NCI-H2196 (cell line): Measurements from ENCODE around the gene ADCY5.
"Not testable (repeated sequence)": the region's sequence is repeated elsewhere in the genome, so short reads cannot be mapped to it uniquely, and the experiment has no call there.

Experiments
- DNase-seq: peaks from one replicate; lab custom pipeline; 2025; ENCODE audit not compliant: unreplicated experiment; lab: John Stamatoyannopoulos, UW

ADCY5 gene

DNA sequence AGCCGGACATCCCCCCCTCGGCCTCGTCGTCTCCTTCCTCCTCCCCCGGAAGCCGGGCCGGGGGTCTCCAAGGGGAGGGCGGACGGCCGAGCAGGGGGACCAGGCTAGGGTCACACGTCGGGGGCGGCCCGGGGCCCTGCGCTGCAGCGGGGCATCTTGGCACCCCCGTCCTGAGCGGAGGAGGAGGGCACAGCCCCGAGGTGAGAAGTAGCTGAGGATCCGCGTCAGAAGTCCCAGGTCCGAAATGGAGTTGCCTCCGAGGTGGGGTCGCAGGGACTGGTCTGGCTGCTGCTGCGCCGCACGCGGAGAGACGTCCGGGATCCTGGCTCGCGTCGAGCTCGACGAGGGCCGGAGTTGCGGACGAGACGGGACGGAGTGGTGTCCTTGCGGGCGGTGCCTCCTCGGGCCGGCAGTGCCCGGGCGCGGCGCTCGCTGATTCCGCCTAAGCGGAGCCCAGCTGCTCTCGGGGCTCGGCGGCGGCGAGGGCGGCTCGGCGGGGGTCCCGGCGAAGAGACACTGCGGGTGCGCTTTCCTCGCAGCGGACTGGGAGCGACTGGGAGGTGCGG is at the start of gene ADCY5:
ADCY5 (minus strand) TSS at position 555 of the 566 bp plus-strand sequence; CDS start at position 10, 545 bp downstream.
- DNase-seq = peak; percentile 27

DNA sequence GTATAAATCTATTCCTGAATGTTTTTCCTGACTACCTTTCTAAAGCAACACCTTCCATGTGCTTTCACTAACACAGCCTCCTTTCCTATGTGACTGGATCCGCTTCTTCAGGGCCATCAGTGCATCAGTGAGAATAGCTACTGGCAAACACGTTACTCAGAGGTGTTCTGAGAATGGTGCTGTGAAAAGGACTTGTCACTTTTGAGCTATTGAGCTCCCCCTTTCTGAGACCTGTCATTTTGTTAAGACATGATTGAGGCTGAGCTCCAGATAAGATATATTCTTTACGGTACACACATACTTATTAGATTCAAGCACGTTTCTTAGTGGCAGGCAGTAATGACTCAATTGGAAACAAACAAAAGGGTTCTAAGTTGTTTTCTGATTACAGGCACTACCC is 45.0 kb upstream of the ADCY5 start:
- DNase-seq = no peak

DNA sequence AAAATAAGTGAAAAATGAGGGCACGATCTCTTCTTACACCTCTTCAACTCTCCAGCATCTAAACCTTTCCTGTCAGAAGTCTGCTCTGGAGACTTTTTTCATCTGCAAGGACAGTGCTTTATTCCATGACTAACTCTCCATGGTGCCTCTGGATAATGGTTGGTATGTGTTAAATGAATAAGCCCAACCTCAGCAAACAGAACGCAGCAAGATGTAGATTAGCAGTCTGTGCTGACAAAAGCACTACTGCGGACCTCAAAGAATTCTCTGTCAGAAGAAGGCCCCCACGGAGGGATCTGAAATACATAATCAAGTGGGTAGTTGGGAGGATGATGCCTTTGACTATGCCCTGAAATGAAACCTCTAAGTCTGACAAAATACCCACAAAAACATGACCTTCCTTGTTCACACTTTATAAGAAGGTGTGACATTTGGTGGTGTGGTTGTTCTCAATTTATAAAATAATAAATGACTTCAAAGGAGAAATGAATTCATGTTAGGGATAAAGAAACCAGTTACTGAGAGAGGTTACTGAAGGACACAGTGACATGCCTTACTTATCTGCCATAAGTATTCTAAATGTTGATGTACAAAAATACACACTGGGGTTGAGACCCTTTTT is 43.2 kb upstream of the ADCY5 start:
- no peak for DNase-seq

DNA sequence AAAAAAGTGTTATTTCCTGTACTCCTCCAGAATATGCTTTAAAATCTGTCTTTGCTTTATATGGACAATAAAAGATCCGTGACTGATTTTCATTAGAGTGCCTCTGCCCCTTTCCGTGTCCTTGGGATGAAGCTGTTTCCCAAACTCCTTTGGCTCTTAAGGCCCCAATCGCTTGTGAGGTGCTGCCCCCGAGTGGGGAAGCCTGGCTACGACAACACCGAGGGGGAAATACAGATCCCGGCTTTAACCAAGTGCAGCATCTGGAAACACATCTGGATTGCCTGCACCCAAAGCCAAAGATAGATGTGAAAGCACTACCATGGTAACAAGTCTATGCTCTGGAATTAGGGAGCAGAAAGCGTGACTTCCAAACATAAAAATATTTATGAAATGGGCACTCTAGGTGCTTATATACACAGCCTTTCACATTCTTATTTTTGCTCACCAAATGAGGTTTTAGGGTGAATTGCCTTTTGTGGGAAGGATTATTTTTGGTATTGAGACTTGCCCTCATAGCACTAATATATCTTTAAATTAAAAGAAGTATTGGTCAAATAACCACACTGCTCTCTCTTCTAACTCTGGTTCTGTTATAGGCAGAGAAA is 40.6 kb upstream of the ADCY5 start:
- peak; percentile 81 for DNase-seq

DNA sequence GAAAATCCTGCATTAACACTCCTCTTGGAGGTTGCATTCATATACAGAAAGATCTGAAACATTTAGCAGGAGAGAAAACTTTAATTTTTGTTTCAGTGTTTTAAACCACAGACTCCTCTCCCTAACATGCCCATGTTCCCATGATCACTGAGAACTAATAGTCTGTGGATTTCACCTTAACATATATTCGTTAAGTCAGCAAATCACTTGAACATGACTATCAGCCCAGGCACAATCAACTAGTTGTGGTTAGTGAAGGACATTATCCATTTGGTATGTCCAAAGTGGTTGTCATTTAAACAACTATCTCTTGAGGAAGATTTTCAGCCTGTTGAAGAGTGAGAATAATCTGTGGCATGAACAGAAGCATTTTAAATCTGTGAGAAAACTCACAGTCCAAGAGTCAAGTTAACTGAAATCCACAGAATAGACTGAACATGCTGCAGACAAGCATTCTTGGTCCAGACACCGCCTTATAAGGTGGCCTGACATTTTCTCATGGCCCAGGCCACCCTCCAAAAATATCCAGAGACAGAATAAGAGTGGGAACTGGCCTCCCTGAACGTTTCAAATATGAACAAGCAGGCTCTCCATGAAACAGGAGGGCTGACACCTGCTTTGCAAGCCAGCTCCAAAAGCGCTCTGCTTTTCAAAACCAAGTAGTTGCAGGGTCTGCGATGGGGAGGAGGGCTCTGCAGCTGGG is 39.9 kb upstream of the ADCY5 start:
- no peak for DNase-seq

DNA sequence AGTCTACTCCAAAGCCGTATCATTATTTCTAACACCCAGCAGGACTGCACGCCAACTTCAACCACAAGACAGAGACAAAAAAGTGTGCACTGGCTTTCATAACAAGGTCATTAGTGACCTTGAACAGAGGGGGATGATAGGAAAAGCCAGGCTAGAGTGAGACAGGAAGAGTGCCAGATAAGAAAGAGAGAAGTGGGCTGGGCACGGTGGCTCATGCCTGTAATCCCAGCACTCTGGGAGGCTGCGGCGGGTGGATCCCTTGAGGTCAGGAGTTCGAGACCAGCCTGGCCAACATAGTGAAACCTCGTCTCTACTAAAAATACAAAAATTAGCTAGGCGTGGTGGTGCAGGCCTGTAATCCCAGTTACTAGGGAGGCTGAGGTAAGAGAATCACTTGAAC is 38.2 kb upstream of the ADCY5 start:
- not testable (repeated sequence) for DNase-seq

DNA sequence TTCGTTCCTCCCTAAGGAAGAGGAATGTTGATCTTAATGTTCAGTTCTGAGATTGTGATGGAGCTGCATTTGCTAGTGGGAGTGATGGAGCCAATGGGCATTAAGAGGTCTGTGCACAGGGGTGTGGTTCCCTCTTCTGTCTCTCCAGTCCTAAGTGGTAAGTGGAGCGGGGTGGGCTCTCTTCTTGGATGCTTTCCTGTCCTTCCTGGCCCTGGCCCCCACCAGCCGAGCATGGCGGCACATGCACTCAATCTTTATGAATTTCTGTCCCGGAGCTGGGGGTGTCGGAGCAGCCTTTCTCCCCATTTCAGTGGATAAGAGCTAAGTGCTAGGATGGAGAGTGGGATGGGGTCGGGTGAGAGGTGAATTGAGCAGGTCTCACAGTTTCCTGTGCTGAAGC is 37.6 kb upstream of the ADCY5 start:
- DNase-seq = no peak

DNA sequence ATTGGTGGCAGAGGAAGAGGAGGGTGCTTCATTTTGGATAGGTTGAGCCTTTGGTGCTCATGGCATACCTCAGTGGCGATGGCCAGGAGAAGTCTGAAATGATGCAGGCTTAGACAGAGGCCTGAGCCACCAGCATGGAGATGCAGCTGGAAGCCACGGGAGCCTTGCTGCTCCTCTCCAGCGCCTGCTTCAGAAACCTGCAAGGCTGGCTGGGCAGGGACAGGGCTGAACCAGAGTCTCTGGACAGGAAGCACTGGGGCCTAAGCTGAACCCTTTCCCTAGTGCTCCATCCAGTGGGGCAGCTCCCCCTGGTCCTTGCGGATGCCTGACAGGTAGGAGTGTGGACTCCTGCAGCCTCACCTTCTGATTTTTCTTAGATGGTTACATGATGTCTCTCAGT is 36.7 kb upstream of the ADCY5 start:
- no peak for DNase-seq

DNA sequence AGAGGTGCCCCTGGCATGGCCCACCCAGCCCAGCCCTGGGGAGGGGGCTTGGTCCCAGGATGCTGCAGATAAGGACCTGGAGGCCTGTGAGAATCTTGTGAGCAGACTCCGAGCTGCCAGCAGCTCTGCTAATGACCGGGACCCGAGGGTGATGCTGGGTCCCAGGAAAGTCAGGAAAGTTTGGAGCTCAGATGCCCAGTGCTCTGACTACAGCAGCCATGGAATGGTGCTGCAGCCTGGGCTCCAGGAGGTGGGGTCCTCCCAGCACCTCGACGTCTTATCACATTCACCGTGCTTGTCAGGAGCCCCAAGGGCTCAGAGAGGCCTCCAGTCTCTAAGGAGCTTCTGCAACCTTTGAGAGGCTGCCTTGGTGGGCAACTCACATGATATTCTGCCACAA is 34.3 kb upstream of the ADCY5 start:
- DNase-seq = no peak

DNA sequence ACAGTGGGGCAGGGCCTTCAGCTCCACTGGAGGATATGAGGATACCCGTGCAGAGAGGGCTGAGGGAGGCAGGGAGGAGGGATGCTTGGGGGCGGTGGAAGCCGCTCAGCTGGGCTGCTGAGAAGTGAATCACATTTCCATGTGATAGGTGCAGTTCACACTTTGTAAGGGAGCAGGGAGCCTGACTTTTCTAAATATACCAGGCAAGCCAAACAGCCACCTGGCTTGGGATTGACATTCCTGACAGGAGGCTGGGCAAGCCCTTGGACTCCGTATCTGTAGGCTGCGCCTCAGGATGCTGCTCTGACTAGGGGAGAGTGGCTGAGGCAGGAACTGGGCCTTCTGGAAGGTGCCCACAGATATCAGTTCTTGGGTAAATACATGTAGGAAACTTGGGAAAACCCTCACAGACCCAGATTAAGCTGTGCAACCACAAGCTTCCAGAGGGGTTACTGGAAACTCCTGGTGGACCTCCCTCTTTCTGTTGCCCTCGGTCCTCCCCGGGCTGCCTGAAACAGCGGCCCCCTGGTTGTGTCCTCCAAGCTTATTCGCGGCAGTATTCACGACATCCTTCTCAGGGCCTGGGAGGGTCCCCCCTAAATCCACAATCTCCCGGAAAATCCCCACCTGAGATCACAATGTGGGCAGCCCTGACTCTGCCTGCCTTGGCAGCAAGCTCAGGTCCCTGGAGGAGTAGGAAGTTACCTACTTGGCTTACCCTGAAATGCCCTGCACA is 33.0 kb upstream of the ADCY5 start:
- DNase-seq = no peak

DNA sequence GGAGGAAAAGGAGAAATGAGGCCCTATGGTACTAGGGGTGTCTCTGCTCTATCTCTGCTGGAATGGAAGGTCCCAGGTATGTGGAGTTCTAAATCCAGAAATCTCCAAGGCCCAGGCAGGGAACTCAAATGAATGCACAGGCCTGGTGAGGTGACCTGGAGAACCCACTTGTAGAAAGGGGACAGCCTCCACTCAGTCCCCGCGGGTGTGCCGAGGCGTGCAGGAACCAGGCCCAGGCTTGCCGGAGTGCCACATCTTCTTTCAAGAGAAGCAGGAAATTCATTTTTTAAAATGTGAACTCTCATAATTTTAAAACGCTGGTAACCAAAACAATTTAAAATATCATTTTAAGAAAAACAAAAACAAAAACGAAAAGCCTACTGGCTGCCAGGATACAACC is 32.2 kb upstream of the ADCY5 start:
- DNase-seq = no peak

DNA sequence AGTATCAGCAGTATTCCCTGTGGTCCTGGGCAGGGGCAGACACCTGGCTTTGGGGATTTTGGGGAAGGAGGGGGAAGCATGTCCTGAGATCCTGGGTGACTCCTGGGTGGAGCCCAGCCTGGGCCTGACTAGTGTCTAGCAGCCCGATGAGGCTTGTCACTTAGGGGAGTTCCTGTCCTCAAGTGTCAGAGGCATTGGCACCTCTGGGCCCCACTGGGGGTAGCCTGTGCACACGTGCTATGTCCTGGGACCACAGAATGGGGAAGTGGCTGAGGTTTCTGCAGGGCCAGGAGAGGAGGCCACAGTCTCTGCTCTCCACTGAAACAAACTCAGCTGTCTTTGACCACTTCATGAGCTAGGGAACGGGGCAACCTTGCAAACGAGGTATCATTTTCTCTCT is 31.5 kb upstream of the ADCY5 start:
- no peak for DNase-seq

DNA sequence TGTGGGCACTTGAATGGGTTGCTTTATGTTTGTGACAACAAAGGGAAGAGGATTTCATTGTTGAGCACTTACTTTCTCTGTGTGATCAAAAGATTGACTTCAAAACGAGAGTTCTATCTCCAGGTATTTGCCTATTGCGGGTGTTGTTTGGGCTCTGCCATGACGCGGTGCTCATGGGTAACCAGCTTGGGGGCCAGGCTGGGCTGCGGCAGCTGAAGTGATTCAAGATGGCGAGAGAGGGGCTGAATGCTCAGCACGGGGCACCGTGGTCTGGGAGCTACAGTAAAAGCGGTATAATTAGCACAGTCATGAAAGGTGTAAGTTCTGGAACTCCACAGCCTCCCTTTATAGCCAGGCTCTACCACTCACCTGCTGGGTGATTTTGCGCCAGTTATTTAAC is 31.0 kb upstream of the ADCY5 start:
- DNase-seq = no peak

DNA sequence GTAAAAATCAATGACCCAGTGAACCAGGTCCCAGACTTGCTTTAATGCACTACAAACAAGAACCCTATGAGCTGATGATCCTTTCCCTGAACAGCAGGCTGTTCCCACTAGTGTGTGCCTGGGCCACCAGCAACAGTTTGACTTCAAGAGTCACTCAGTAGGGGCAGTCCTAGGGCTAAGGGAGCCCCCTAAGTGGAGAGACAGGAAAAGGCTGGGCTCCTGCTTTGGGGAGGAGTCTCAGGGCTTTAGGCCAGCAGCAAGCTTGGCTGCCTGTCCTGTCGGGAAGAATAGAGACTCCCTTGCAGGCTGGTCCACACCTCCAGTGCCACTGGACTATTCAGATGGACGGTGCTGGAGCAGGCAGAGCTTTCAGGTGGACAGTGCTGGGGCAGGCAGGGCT is 29.4 kb upstream of the ADCY5 start:
- no peak for DNase-seq

DNA sequence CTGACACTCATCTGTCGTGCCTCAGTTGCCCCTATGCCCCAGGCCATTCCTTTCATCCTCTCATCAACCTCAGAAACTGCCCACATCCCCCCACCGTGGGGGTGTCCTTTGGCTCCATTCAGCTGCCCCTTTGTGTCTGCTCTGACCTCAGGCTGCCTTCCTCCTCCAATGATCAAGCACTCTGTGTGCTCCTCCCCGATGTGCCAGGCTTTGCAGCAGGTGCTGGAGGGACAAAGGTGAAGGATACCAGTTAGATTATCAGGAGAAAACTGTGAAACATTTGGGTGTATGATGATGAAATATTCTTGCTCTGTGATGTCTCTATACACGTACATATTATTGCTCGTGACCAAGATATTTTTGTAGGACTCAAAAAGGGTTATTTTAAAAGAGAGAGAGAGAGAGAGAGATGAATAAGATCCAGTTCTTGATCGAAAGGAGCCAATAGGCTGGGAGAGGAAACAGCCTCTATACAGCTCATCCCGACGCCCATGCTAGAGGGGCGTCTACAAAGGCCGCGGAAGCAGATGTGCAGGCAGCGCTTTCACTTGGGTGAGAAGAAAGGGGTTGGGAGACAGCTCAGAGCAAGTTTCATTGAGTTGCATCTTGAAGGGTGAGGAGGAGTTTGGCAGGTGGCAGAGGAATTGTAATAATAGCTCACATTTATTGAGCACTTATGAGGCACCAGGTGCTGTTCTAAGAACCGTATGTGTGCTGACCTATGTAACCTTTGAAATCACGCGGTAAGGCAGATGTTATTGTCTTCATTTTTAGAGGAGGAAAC is 28.3 kb upstream of the ADCY5 start:
- DNase-seq = peak; percentile 19

DNA sequence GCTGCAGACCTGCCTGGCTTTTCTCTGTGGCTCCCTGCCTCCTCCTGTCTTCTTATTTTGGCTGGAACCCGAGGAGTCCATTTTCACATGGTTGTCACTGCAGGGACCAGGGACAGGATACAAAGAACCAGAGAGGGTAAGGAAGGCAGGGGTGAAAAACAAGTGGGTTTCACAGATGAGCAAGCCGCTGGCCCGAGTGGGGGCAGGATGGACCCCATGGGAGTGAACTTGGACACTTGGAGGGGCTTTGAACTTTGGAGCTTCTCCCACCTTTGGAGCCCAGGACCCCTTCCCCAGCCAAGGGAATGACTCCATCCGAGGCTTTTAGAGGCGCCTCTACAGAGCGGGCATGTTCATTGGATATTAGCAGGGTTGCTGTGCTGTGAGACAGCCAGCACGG is 26.9 kb upstream of the ADCY5 start:
- no peak for DNase-seq

DNA sequence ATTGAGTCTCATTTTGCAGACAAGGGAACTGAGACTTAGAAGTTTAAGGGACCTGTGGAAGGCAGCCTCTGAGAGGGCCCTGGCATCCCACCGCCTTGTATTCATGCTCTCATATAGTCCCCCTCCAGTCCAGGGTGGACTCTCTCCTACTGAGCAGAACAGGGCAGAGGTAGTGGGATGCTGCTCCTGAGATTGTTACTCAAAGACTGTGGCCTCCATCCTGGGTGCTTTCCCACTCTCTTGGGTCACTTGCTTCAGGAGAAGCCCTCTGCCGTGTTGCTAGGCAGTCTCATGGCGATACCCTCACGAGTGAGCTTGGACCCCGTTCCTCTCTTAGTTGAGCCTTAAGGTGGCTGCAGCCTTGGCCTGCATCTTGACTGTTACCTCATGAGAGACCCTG is 22.2 kb upstream of the ADCY5 start:
- no peak for DNase-seq

DNA sequence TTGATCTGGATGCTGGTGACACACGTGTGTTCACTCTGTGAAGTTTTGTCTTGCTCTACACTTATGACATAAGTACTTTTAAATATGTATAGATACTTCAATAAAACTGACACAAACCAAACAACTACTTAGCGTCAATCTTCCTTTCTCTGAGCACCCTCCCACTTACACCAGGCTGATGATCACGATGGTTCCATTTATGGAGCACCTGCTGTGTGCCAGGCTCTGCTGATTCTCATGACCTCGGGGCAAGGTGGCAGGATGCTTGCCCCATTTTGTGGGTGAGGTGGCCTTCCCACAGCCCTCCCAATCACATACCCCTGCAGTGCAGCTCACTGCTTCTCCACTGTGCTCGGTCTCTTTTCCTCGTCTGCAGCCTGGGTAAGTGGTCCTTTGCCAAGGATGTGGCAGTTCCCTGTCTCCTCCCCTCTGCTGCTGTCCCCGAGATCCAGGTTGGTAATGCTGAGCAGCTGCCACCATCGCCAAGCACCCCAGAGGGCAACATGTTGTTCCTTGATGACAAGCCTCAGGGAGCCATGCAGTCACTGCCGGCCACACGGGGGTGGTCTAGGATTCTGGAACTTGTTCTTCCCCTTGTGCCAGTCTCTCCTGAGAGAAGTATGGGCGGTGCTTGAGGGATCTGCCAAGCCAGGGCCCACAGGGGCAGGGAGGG is 20.6 kb upstream of the ADCY5 start:
- no peak for DNase-seq

DNA sequence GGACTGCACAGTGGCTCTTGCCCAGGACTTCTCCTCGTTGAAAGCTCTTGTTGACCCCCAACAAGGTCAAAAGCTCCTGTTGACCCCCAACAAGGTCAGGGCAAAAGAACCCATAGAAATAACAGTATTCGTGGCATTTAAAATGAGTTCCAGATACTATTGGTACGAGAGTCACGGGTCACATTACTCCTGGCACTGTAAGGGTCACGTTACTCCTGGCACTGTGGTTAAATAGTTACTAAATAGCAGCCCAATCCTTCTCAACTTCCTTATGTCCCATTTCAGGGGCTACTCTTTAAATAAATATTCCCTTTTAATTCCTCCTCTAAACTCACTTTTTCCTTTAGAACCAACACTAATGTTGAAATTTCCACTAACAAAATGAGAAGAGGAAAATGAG is 18.2 kb upstream of the ADCY5 start:
- DNase-seq = no peak

DNA sequence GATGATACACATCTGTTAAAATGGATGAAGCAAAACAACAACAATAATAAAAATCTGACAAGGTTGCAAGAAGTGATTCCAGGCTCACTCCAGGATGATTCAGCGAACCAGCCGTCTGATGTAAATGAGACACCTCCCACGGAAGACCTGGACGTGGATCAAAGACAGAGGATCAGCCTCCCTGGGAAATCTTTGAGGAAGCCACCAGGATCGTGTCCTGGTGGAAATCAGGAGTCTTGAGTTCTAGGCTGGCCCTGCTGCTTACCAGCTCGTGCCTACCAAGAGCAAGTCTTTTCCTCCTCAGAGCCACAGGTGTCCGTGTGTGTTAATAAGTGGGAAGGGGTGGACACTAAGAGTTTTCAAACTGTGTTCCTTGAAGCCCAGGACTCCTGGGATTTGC is 15.3 kb upstream of the ADCY5 start:
- no peak for DNase-seq
